HL-60 (cell line): ENCODE data around the gene DNM3.

Experiments
- DNase-seq, 2 experiments: peaks; one replicate each; pipeline ENCODE4 v3.0.0-alpha.2; 2010 to 2020; ENCODE audit warnings: low read depth in 1 of 2, low spot score in 1 of 2
- H3K27ac ChIP-seq: fragments of 250-450 bp; sonication (Bioruptor Pico); replicated peaks from 2 replicates; pipeline ENCODE4 v1.5.1; 2020; ENCODE audit warnings: mild to moderate bottlenecking, moderate library complexity
- H3K27me3 ChIP-seq: fragments of 250-450 bp; sonication (Bioruptor Pico); 2 replicates; pipeline ENCODE4 v1.5.1; 2021; ENCODE audit warnings: mild to moderate bottlenecking, moderate library complexity; ENCODE audit not compliant: insufficient read depth, poor library complexity, severe bottlenecking
- H3K4me3 ChIP-seq: replicated peaks from 2 replicates; pipeline ENCODE4 v1.5.1; 2011; ENCODE audit warnings: mild to moderate bottlenecking, control low read depth, low read length; ENCODE audit not compliant: insufficient read depth
- CTCF ChIP-seq: IDR thresholded peaks from one replicate; pipeline ENCODE4 v1.5.1; 2011; ENCODE audit warnings: low read length, control low read depth, inconsistent platforms; ENCODE audit not compliant: insufficient read depth
- GABPA ChIP-seq: IDR thresholded peaks from 2 replicates; pipeline ENCODE4 v1.6.1; 2012; ENCODE audit warnings: low read depth
- POLR2AphosphoS5 ChIP-seq: IDR thresholded peaks from 2 replicates; pipeline ENCODE4 v1.6.1; 2012; ENCODE audit warnings: low read depth
- REST ChIP-seq: IDR thresholded peaks from 2 replicates; pipeline ENCODE4 v1.6.1; 2012; ENCODE audit warnings: low read depth; ENCODE audit not compliant: insufficient replicate concordance
- SPI1 ChIP-seq: IDR thresholded peaks from 2 replicates; pipeline ENCODE4 v1.6.1; 2012; ENCODE audit warnings: low read depth, mild to moderate bottlenecking, borderline replicate concordance

The DNM3 gene

GRCh38 chr1:172144445-172145061, 303.3 kb downstream of the DNM3 start:
- H3K27ac ChIP-seq, result no peak overlapping the region
- no peak overlapping the region for H3K4me3 ChIP-seq
- no peak for DNase-seq
- TF ChIP-seq POLR2AphosphoS5 (no peak), GABPA (no peak), CTCF (no peak), SPI1 (no peak), REST (no peak)
- H3K27me3 ChIP-seq, result no peaks in the 10 kb centered on the region

- DNase-seq, result no peak
- Histone ChIP-seq H3K27me3 (no peaks in the 10 kb centered on the region), H3K4me3 (no peak overlapping the region), H3K27ac (no peak overlapping the region)
- TF ChIP-seq GABPA (no peak), REST (no peak), POLR2AphosphoS5 (no peak), SPI1 (no peak), CTCF (no peak)
These were observed 303.9 kb downstream of the DNM3 start for GRCh38 chr1:172145231-172145651.

- no peaks in the 10 kb centered on the region for H3K27me3 ChIP-seq
- TF ChIP-seq REST (no peak), CTCF (no peak), GABPA (no peak), POLR2AphosphoS5 (no peak), SPI1 (no peak)
- H3K4me3 ChIP-seq, result no peak overlapping the region
- H3K27ac ChIP-seq, result no peak overlapping the region
- DNase-seq, result no peak
These were observed 304.4 kb downstream of the DNM3 start for GRCh38 chr1:172145656-172146055.
